Thyroid gland (tissue), 4 donors: ENCODE results near the gene SEZ6L.

ENCODE experiments used
- CTCF ChIP-seq, 6 experiments: fragments of 200-600 bp in 3 of 6; fragments of 450-650 bp in 3 of 6; sonication (generic) in 3 of 6; IDR thresholded peaks; one replicate each; pipeline ENCODE4 v1.5.1; 2016 to 2019; ENCODE audit warnings: antibody characterized with exemption in 6 of 6, mild to moderate bottlenecking in 2 of 6, inconsistent platforms in 1 of 6, moderate library complexity in 1 of 6
- POLR2A ChIP-seq, 2 donors: fragments of 450-650 bp; IDR thresholded peaks; one replicate each; pipeline ENCODE4 v1.6.1; 2017; ENCODE audit warnings: antibody characterized with exemption in 2 of 2, mild to moderate bottlenecking in 2 of 2, moderate library complexity in 1 of 2

- TF ChIP-seq CTCF (IDR thresholded peaks at IDR 0.05) (no peak), POLR2A (IDR thresholded peaks at IDR 0.05) (no peak)
These were observed 221.8 kb downstream of the SEZ6L start for GRCh38 chr22:26391091-26391490.
